ENCODE data around the gene RHBDD3. TPM values are rescaled to one million over a fixed set of nuclear protein-coding genes. Genes with fewer than 3 reads are reported as not detected.

Gene RHBDD3
- total and polyA plus RNA-seq, 2 of the 8 experiments (the other 6 are each of a cell fraction or from before 2014, with no cell fraction given) = 72.1 to 117 TPM

- no peak overlapping the region for H3K23ac ChIP-seq (ENCODE audit: insufficient read length)
- no peak overlapping the region for H3K14ac ChIP-seq (ENCODE audit: insufficient read length)
- H2BK15ac ChIP-seq (ENCODE audit: low read length) = no peak overlapping the region
- H4K91ac ChIP-seq (replicated peaks; ENCODE audit: insufficient read length, low read length) = no peak overlapping the region
- CTCF ChIA-PET (ENCODE audit: partially characterized antibody) = interaction anchor here (0.5 to 6.5 kb wide), 6 partner anchors 8 to 302 kb away, joined by 3 to 54 read pairs (median 8); partner anchors contain the start of gene EMID1
- H2AFZ ChIP-seq (ENCODE audit: low read length) = no peak overlapping the region
- peaks cover 0 to 1% of the 10 kb centered on the region in 2 experiments for H4K20me1 ChIP-seq (replicated peaks in 1 of 2; ENCODE audit: control insufficient read depth in 1 of 2, insufficient read depth in 2 of 2, low read length in 2 of 2)
- H2BK12ac ChIP-seq (ENCODE audit: low read depth, low read length) = no peak overlapping the region
- no peak overlapping the region for H3K56ac ChIP-seq (replicated peaks; ENCODE audit: insufficient read length, low read depth, low read length)
- FAIRE-seq = no peak
- WGBS, 2 experiments (ENCODE audit: extremely low coverage in 1 of 2, insufficient coverage in 1 of 2, insufficient read length in 1 of 2, insufficient replicate concordance in 2 of 2, low coverage in 1 of 2, low lambda C conversion rate in 2 of 2, missing lambda C conversion rate in 1 of 2) = 74% methylated on average over 13 of the region's 13 CpGs; no CpG with 5 or more reads in 1 of the 2 experiments
- H3K4me1 ChIP-seq (replicated peaks in 1 of 4; ENCODE audit: control insufficient read depth in 3 of 4, insufficient read depth in 4 of 4, low read length in 3 of 4) = peaks cover 0 to 15% (median 8%) of the 10 kb centered on the region in 4 experiments; a peak in 6 of 7 replicates
- H2BK5ac ChIP-seq (ENCODE audit: low read depth, low read length) = no peak overlapping the region
- H3K18ac ChIP-seq (ENCODE audit: extremely low read depth, low read length) = no peak overlapping the region
- H3K23me2 ChIP-seq (ENCODE audit: low read depth, low read length) = no peaks in the 10 kb centered on the region; the same call in 1 of the 2 replicates
- no peaks in the 10 kb centered on the region for H3K36me3 ChIP-seq (ENCODE audit: control insufficient read depth in 2 of 4, insufficient read depth in 4 of 4, low read length in 3 of 4)
- no peaks in the 10 kb centered on the region for H3K9me3 ChIP-seq (ENCODE audit: insufficient read depth in 2 of 2, low read depth in 1 of 2, low read length in 1 of 2)
- DNase-seq (ENCODE audit: low read depth in 1 of 2, low spot score in 2 of 2) = no peak
- H3K27ac ChIP-seq (ENCODE audit: low read depth, low read length) = no peak overlapping the region
- POLR2A ChIA-PET (ENCODE audit: partially characterized antibody) = interaction anchor here (0.6 to 1.2 kb wide), 8 partner anchors 9 to 68 kb away, joined by 3 to 5 read pairs (median 3); partner anchors contain the start of gene EWSR1
- H3K79me2 ChIP-seq (ENCODE audit: control insufficient read depth in 1 of 2, insufficient read depth in 2 of 2, low read length in 2 of 2) = no peaks in the 10 kb centered on the region
- 0 out of 2 replicates have a peak overlapping the region, but pooled peaks have one; percentile 43 for H2BK20ac ChIP-seq (ENCODE audit: low read length)
- H4K5ac ChIP-seq (ENCODE audit: insufficient read length, low read depth, low read length) = no peak overlapping the region
- H3K4me3 ChIP-seq (ENCODE audit: extremely low read depth in 1 of 4, insufficient read depth in 2 of 4, low read depth in 3 of 4, low read length in 4 of 4) = no peak overlapping the region
- H3K9ac ChIP-seq (replicated peaks in 1 of 4; ENCODE audit: extremely low read depth in 1 of 4, low read depth in 3 of 4, low read length in 3 of 4) = no peak overlapping the region
- no peaks in the 10 kb centered on the region for H3K79me1 ChIP-seq (ENCODE audit: low read depth, low read length)
- no peak overlapping the region for H2BK120ac ChIP-seq (replicated peaks; ENCODE audit: low read depth, low read length)
- no peak overlapping the region for H2AK5ac ChIP-seq (ENCODE audit: low read depth, low read length)
- H4K8ac ChIP-seq (ENCODE audit: extremely low read depth, insufficient read depth, low read length) = no peak overlapping the region
- no peaks in the 10 kb centered on the region for H3K27me3 ChIP-seq (replicated peaks in 1 of 4; ENCODE audit: control insufficient read depth in 3 of 4, extremely low read depth in 1 of 4, insufficient read depth in 3 of 4, low read length in 3 of 4)
- no peak overlapping the region for H3K4ac ChIP-seq (replicated peaks; ENCODE audit: insufficient read length, low read depth, low read length)
- H3K4me2 ChIP-seq (ENCODE audit: insufficient read depth in 1 of 2, low read depth in 2 of 2, low read length in 2 of 2) = no peak overlapping the region
- TF ChIP-seq RXRA (IDR thresholded peaks at IDR 0.05; ENCODE audit: insufficient read depth, low read depth, low read length) (no peak), BCL11A (IDR thresholded peaks at IDR 0.05; ENCODE audit: low read depth in 2 of 2, low read length in 2 of 2) (no peak), POLR2AphosphoS5 (IDR thresholded peaks at IDR 0.05; ENCODE audit: low read depth, low read length) (no peak), KDM4A (IDR thresholded peaks at IDR 0.05; ENCODE audit: low read depth, low read length, severe bottlenecking) (no peak), HDAC6 (IDR thresholded peaks at IDR 0.05; ENCODE audit: low read depth, low read length) (no peak), SP2 (IDR thresholded peaks at IDR 0.05; ENCODE audit: low read length) (no peak), RFX5 (IDR thresholded peaks at IDR 0.05; ENCODE audit: borderline replicate concordance, low read depth, low read length) (no peak), PHF8 (conservative IDR thresholded peaks at IDR 0.05; ENCODE audit: low read depth, low read length) (no peak), CEBPB (IDR thresholded peaks at IDR 0.05; ENCODE audit: low read depth, low read length) (no peak), CTBP2 (IDR thresholded peaks at IDR 0.05; ENCODE audit: borderline replicate concordance, insufficient read depth, insufficient read length, low read length) (no peak), JUN (IDR thresholded peaks at IDR 0.05; ENCODE audit: low read depth, low read length) (no peak), GTF2F1 (IDR thresholded peaks at IDR 0.05; ENCODE audit: borderline replicate concordance, low read depth, low read length) (no peak)
These were observed 49.7 kb downstream of the RHBDD3 start for GRCh38 chr22:29217827-29218757.
